GM08714 (cell line): ENCODE results near the gene ZNF710.

Source experiments
- H3K4me3 ChIP-seq: fragments of 200-500 bp; sonication (Bioruptor generic); 2 replicates; pipeline ENCODE4 v1.5.1; 2014; ENCODE audit warnings: mild to moderate bottlenecking, low read length, inconsistent platforms
- ZNF274 ChIP-seq: IDR thresholded peaks from 2 replicates; pipeline ENCODE4 v1.6.1; 2012; ENCODE audit warnings: mild to moderate bottlenecking, low read depth, low read length

The ZNF710 gene

DNA sequence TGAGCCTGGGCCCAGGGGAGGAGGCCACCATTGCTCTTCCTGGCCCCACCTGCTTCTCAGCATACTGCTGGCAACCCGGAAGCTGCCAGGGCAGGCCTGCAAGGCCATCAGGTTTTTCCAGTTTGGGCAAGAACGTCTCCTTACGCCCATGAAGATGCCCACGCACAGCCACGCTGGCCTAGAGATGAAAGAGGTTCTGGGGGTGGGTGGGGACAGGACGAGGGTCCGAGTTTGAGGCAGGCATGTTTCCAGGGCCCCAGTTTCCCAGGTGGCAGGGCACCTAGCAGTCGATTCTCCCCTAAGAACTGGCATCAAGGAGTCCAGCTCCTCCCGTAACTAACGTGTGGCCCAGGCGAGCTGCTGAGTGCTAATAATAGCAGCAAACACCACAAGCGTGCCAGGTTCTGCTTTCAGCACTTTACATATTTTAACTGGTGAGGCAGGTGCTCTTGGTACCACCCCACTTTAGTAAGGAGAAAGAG is 45.8 kb downstream of the ZNF710 start:
- no peak overlapping the region; the same call in 1 of the 2 replicates for H3K4me3 ChIP-seq
- no peak for TF ChIP-seq ZNF274

DNA sequence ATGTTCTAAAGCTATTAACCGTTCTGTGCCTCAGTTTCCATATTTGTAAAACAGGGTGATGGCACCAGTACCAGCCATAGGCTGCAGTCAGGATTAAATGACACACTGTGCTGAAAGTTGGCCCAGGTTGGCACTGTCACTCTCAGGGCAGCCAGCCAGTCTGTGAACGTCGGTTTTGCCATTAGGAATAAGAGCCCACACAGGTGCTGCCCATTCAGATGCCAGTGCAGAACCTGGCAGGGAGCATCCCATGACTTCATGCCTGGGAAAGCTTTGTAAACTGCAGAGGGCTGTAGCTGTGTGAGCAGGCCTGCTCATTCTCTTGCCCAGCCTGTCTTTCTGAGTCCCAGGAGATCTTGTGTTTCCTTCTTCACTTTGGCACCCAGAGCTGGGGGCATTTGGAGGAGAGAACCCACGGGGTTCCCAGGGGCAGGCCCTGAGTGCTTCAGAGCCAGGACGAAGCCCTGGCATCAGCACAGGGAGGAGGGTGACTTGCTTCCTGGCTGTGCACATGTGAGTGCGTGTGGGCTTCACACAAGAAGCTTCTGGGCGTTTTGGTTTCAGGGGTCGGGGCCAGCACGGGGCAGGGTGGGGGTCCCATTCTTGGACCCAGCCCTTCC is 46.9 kb downstream of the ZNF710 start:
- no peak for TF ChIP-seq ZNF274
- no peak overlapping the region for H3K4me3 ChIP-seq

DNA sequence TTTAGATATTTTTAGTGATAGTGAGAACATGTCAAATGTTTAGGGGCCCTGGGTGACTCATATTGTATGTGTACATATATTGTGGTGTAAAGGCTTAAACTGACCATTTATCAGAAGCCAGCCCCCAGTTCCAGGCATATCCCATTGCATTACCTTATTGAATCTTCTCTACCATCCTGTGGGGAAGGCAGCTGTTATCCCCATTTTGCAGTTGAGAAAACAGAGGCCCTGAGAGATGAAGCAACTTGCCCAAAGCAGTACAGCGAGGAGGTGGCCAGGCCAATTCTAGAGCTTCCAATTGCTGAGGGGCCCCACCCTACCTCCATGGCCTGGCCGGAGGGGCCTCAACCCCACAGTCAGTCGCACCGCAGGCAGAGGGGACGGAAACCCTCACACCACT is 47.9 kb downstream of the ZNF710 start:
- no peak for TF ChIP-seq ZNF274

DNA sequence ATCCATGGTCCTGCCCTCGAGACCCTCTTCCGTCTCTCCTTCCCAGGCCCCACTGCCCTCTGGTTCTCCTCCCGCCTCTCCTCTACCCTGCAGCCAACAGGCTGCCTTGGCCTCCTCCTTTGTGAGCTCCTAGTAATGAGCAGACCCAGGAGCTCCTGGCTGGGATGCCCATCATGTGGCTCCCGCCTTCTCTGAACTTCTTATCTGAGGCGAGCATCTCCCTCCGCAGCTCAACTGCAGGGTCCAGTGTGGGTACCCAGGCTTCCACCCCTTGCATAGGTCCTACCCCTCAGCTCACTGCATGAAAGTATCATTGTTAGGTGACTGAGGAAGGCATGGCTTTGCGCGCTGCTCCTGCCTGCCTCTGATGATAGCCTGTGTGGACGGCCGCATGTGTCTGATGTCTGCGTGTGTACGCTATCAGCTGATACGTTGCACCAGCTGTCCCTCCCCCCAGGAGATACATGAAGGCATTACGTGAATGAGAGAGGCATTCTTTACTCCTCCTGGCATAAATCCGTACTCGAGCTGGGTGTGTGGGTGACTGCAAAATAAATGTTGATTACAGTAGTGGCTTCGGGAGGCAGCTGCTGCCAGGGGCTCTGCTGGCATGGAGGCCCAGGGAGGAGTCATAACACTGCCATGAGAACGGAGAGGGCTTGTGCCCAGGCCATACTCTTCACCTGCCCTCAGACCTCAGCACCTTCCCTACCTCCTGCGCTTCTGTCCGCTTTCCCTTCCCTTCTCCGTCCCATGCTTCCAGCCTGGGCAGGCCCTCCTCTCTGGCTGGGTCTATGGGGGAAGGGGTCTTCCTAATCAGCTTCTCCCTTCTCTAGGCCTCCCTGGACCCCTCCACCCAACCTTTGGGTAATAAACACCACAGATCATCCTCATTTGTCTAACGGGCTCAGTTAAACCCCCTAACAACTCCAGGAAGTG is 48.8 kb downstream of the ZNF710 start:
- no peak overlapping the region for H3K4me3 ChIP-seq
- no peak for TF ChIP-seq ZNF274

More for the DNA sequence above, 47.9 kb downstream of the ZNF710 start:
- H3K4me3 ChIP-seq, result no peak overlapping the region

DNA sequence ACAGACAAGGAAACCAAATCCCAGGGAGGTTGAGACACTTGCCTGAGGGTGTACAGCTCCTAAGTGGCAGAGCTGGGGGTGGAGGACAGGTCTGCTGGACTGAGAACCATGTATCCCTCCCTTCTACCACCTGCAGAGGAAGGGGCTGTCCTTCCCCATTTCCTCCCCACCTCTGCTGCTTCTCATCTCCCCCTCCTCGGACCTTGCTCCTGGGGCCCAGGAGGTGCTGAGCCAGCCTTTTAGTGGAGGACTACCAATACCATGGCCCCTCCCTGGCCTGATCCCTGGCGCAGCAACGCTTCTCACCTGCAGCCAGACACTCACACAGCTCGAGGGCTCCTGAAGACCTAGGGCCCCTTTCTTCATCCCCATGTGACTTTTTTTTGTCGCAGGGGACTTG is 50.8 kb downstream of the ZNF710 start:
- TF ChIP-seq ZNF274, result no peak

DNA sequence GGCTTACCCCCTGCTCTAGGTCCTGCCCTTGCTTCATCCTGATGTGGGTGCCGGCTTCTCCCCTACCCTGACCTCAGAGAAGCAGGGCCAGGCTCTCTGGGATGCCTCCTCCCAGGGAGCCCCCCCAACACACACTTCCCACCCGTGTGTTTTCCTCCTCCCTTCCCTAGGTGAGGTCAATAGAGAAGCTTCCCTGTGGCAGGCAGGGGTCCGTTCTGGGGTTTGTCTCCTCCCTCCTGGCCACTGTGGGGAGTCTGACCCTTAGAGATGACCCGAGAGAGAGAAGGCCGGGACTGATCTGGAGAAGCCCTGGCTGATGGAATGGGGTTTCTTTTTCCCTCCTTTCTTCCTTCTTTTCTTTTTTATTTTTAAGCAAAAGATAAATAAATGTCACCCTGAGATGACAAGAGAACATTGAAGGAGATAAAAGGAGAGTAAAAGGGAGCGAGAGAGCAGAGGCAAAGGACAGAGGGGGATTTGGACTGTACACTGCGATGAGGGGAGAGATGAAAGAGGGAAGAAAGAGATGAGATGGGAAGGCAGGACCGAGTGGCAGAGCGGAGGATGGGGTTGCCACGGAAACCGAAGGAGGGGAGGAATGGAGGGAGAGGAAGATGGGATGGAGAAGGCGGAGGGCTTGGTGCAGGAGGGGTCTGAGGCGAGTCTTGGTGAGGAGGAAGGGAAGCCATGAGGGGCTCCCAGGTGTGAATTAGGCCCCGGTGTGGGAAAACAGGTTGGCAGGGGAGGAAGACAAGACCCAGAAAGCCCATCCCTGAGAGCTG is 52.8 kb downstream of the ZNF710 start:
- no peak for TF ChIP-seq ZNF274
- no peak overlapping the region for H3K4me3 ChIP-seq

More for the DNA sequence above, 50.8 kb downstream of the ZNF710 start:
- no peak overlapping the region for H3K4me3 ChIP-seq

DNA sequence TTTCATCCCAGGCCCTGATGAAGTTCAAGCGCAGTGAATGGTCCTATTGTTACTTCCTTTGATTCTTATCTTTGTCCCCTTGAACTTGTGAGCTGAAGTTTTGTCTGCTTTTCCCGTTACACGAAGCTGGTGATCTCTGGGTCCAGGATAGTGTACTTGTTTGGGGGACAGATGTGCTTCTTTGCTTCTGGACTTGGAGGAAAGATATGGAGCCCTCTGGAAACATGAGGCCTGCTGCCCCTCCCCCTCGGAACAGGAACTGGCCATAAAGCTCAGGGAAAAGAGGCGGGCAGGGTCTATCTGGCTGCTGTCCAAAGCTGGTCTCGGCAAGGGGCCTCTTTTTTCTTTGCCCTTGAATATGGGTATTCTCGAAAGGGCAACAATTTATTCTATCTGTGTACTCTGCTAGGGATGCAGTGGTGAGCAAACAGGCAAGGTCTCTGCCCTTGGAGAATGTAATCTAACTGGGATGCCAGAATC is 53.5 kb downstream of the ZNF710 start:
- no peak overlapping the region for H3K4me3 ChIP-seq
- no peak for TF ChIP-seq ZNF274

DNA sequence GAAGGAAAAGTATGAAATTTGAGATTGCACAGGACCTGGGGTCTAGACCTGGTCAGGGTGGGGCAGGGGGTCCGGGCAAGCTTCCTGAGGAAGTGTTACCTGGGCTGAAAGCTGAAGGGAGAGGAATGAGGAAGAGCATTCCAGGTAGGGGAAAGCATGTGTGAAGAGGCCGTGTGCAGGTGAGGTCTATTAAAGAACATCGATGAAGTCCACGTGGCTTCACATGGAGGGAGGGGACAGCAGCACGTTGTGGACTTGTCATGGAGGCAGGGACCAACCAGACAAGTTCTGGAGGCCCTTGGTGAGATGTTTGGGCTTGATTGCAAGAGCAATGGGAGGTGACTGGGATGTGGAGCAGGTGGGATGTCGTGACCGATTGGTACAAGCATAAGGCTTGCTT is 54.1 kb downstream of the ZNF710 start:
- TF ChIP-seq ZNF274, result no peak
- H3K4me3 ChIP-seq, result no peak overlapping the region

DNA sequence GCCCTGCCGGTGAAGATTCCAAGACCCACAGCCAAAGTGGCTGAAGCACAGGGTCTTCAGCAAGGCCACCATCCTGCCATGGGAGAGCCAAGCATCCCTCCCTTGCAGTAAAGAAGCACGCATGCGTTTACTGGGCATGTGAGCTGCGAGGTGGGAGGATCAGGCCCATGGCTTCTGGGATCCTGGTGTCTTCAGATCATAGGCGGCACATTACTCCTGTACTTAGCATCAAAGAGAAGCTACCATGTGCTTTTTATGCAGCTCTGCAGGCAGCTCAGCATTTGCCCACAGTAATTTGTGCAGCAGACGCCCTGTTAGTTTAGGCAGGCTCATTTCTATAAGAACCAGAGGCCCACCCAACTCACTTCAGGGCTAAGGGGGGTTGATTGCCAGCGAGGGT is 55.4 kb downstream of the ZNF710 start:
- H3K4me3 ChIP-seq, result no peak overlapping the region
- no peak for TF ChIP-seq ZNF274

DNA sequence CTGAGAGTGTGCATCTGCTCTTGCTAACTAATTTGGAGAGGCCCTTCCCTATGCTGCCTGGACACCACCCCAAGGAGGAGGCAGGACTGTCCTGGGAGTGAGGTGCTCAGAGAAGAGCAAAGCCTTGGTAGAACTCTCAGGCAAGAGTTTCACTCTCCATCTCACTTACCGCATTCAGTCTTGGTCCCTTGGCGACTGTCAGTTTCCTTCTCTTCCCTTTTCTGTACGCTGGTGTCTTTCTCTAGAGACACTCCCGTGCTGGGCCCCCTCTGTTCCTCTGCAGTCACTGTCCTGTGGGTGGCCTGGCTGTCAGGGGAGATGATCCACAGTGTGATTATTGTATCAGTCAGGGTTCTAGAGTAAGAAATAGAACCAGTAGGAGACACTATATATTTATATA is 57.2 kb downstream of the ZNF710 start:
- H3K4me3 ChIP-seq, result no peak overlapping the region; the same call in 1 of the 2 replicates
- TF ChIP-seq ZNF274, result no peak

DNA sequence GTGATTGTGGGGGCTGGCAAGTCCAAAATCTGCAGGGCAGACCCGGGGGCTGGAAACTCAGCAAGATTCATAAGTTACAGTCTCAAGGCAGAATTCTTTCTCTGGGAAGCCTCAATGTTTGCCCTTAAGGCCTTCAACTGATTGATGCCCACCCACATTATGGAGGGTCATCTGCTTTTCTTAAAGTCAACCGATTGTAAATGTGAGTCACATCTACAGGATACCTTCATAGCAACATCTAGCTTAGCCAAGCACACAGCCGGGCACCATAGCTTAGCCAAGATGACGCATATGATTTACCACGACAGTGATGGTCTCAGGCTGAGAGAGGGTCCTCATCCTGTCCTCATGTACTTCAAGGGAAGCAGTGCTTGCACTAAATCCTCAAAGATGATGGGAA is 57.7 kb downstream of the ZNF710 start:
- no peak overlapping the region; the same call in 1 of the 2 replicates for H3K4me3 ChIP-seq
- no peak for TF ChIP-seq ZNF274

DNA sequence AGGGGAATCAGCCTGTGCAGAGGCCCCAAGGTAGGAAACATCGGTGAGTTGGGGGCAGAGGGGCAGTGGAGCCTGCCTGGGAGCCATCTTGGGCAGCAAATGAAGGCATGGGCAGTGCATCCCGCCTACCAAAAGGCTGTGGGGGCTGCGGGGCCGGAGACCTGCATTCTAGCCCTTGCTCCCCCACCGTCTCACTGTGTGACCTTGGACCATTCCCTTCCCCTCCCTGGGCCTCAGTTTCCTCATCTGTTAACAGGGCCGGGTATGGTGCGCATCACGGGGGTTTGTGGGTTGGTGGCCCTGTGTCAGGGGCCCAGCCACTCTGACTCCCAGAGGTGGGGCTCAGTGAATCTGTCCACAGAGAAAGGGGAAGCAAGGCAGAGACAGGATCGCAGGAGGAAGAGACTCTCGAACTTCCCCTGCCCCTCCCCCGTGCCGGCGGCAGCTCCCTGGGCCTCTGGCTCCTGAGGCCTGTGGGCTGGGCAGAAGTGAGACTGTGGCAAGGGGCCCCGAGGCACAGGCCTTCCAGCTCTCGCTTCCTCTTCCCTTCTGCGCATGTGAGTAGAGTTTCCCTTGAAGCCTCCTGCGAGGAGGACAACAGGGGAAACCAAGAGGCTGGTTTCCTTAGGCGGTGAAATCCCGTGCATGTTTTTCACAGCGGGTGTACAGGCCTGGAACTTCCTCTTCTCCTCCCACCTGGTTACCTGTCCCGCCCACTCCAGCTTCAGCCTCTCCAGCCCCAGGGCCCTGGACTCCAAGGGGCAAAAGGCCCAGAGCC is 58.3 kb downstream of the ZNF710 start:
- peak overlapping the region; percentile 2; the same call in 1 of the 2 replicates for H3K4me3 ChIP-seq
- TF ChIP-seq ZNF274, result no peak

DNA sequence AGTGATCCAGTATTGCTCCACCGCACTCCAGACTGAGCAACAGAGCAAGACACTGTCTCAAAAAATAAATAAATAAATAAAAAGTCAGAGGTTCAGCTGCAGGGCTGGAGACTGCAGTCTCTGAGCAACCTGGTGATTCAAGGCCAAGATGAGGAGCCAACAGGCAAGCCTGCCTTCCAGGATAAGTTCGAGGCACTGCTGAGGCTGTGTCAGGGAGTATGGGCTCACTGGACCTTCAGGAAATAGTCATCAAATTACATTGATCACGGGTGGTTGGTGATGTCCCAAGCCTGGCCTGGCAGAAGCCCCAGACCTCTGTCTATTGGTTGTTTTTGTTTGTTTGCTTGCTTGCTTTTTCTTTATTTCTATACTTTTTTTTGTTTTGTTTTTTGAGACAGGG is 59.7 kb downstream of the ZNF710 start:
- no peak for TF ChIP-seq ZNF274

More for the DNA sequence above, 59.7 kb downstream of the ZNF710 start:
- no peak overlapping the region for H3K4me3 ChIP-seq
